Measurements from ENCODE around the gene LDHD. TPM values are rescaled to one million over a fixed set of nuclear protein-coding genes. Genes with fewer than 3 reads are reported as not detected.

Gene LDHD
- total RNA-seq, 1 donor from 2014 or later = 0.65 TPM

- H3K4me1 Mint-ChIP-seq = peaks cover 39% of the 10 kb centered on the region
- TF ChIP-seq, protein P1, sequence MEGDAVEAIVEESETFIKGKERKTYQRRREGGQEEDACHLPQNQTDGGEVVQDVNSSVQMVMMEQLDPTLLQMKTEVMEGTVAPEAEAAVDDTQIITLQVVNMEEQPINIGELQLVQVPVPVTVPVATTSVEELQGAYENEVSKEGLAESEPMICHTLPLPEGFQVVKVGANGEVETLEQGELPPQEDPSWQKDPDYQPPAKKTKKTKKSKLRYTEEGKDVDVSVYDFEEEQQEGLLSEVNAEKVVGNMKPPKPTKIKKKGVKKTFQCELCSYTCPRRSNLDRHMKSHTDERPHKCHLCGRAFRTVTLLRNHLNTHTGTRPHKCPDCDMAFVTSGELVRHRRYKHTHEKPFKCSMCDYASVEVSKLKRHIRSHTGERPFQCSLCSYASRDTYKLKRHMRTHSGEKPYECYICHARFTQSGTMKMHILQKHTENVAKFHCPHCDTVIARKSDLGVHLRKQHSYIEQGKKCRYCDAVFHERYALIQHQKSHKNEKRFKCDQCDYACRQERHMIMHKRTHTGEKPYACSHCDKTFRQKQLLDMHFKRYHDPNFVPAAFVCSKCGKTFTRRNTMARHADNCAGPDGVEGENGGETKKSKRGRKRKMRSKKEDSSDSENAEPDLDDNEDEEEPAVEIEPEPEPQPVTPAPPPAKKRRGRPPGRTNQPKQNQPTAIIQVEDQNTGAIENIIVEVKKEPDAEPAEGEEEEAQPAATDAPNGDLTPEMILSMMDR (IDR thresholded peaks at IDR 0.05; ENCODE audit: unreplicated experiment) = no peak
- H3K27ac Mint-ChIP-seq = no peak overlapping the region
- H3K27me3 Mint-ChIP-seq (ENCODE audit: low read depth) = no peaks in the 10 kb centered on the region
- H3K9me3 Mint-ChIP-seq = peaks cover 3% of the 10 kb centered on the region
- H3K4me3 Mint-ChIP-seq = no peak overlapping the region
- DNase-seq (ENCODE audit: low spot score in 2 of 2, unreplicated experiment in 2 of 2) = no peak
- H3K36me3 Mint-ChIP-seq = peaks cover 3% of the 10 kb centered on the region
Measured at GRCh38 chr16:75083813-75084212, 32.8 kb downstream of the LDHD start.

GRCh38 chr16:75081179-75081859 lies 35.3 kb downstream of the LDHD start:
- Mint-ChIP-seq H3K4me1 (peaks cover 22% of the 10 kb centered on the region), H3K36me3 (peaks cover 16% of the 10 kb centered on the region), H3K27me3 (ENCODE audit: low read depth) (no peaks in the 10 kb centered on the region), H3K9me3 (peaks cover 12% of the 10 kb centered on the region), H3K27ac (no peak overlapping the region), H3K4me3 (no peak overlapping the region)
- no peak for DNase-seq (ENCODE audit: low spot score in 2 of 2, unreplicated experiment in 2 of 2)
- TF ChIP-seq, protein P1 (IDR thresholded peaks at IDR 0.05; ENCODE audit: unreplicated experiment) = no peak

GRCh38 chr16:75080205-75081029 lies 36.2 kb downstream of the LDHD start:
- Mint-ChIP-seq H3K4me1 (peaks cover 17% of the 10 kb centered on the region), H3K27me3 (ENCODE audit: low read depth) (no peaks in the 10 kb centered on the region), H3K36me3 (peaks cover 15% of the 10 kb centered on the region), H3K27ac (no peak overlapping the region), H3K9me3 (peaks cover 9% of the 10 kb centered on the region), H3K4me3 (no peak overlapping the region)
- DNase-seq (ENCODE audit: low spot score in 2 of 2, unreplicated experiment in 2 of 2) = no peak
- TF ChIP-seq, protein P1 (IDR thresholded peaks at IDR 0.05; ENCODE audit: unreplicated experiment) = no peak

DNA sequence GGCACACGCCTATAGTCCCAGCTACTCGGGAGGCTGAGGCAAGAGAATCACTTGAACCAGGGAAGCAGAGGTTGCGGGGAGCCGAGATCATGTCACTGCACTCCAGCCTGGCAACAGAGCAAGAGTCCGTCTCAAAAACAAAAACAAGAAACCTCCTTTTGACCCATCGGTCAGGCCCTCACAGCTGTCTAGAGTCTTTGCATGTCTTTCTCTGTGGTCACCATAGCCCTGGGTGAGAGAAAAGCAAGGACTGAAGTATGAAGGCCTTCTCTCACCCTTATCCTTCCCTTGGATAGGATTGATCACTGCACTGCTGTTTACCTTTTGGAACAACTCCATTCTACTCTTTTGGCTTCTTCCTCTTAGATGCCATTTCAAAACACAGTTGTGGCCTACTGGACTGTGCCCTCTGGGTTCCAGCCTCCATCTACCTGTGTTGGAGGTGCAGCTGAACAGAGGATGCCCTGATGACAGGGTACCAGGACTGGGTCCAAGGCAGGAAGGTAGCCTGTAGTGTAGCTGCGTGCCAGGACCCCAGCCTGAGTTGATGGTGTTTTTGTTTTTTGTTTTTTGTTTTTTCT lies 37.1 kb downstream of the LDHD start:
- Mint-ChIP-seq H3K27ac (no peak overlapping the region), H3K9me3 (peaks cover 8% of the 10 kb centered on the region), H3K4me3 (no peak overlapping the region), H3K27me3 (ENCODE audit: low read depth) (no peaks in the 10 kb centered on the region), H3K36me3 (peaks cover 15% of the 10 kb centered on the region), H3K4me1 (peaks cover 9% of the 10 kb centered on the region)
- no peak for DNase-seq (ENCODE audit: low spot score in 2 of 2, unreplicated experiment in 2 of 2)
- TF ChIP-seq, protein P1 (IDR thresholded peaks at IDR 0.05; ENCODE audit: unreplicated experiment) = no peak

GRCh38 chr16:75078886-75079285 lies 37.7 kb downstream of the LDHD start:
- TF ChIP-seq, protein P1 (IDR thresholded peaks at IDR 0.05; ENCODE audit: unreplicated experiment) = no peak
- Mint-ChIP-seq H3K27me3 (ENCODE audit: low read depth) (no peaks in the 10 kb centered on the region), H3K36me3 (peaks cover 15% of the 10 kb centered on the region), H3K27ac (no peak overlapping the region), H3K4me3 (no peak overlapping the region), H3K4me1 (peaks cover 10% of the 10 kb centered on the region), H3K9me3 (peaks cover 8% of the 10 kb centered on the region)
- no peak for DNase-seq (ENCODE audit: low spot score in 2 of 2, unreplicated experiment in 2 of 2)
